Measurements from ENCODE around the gene PIP5K1B. TPM values are rescaled to one million over a fixed set of nuclear protein-coding genes. Genes with fewer than 3 reads are reported as not detected.
A peak's percentile ranks its signal among the peaks of the same experiment; 100 is the strongest.

The PIP5K1B gene
- total RNA-seq, 1 experiment from 2014 or later, result 0.20 TPM

DNA sequence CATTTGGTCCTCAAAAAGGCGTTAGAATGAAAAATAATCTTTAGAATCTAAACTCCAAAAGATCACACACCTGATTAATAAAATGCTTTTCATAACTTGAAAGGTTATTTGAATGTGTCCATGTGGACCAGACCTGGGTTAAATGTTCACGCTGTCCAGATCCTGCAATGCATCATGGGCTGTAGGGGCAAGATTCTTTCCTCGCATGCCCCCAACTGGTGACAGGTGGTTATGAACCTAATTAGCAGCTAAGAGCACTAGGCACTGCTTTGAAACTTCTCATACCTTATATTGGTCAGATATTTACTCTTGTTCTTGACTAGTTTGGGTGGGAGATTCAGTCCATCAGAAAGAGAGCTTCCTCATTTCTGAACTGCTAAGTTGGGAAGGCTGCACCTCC, 19.3 kb upstream of the PIP5K1B start:
- H3K9ac ChIP-seq (ENCODE audit: low read length), result no peak overlapping the region
- H3K27ac ChIP-seq (ENCODE audit: low read depth, low read length), result no peak overlapping the region
- no peaks in the 10 kb centered on the region for H3K79me2 ChIP-seq (ENCODE audit: insufficient read depth, low read length)
- H3K9me3 ChIP-seq (ENCODE audit: control insufficient read depth in 1 of 2, insufficient read depth in 1 of 2, low read depth in 1 of 2, low read length in 2 of 2), result no peaks in the 10 kb centered on the region
- peak overlapping the region; percentile 55 for H2AFZ ChIP-seq (ENCODE audit: low read depth, low read length, poor library complexity, severe bottlenecking)
- peaks cover 5% of the 10 kb centered on the region in 2 experiments; a peak in 2 of 4 replicates for H3K4me1 ChIP-seq (ENCODE audit: control insufficient read depth in 1 of 2, insufficient read depth in 2 of 2, low read length in 2 of 2)
- no peak overlapping the region for H3K4me2 ChIP-seq (ENCODE audit: low read length)
- no TSS peak for BruUV-seq (replicated peaks)
- no peaks in the 10 kb centered on the region for H3K9me2 ChIP-seq (ENCODE audit: insufficient read depth)
- TF ChIP-seq ZNF274 (IDR thresholded peaks at IDR 0.05; ENCODE audit: low read depth, low read length), result no peak
- TF ChIP-seq, protein P1, sequence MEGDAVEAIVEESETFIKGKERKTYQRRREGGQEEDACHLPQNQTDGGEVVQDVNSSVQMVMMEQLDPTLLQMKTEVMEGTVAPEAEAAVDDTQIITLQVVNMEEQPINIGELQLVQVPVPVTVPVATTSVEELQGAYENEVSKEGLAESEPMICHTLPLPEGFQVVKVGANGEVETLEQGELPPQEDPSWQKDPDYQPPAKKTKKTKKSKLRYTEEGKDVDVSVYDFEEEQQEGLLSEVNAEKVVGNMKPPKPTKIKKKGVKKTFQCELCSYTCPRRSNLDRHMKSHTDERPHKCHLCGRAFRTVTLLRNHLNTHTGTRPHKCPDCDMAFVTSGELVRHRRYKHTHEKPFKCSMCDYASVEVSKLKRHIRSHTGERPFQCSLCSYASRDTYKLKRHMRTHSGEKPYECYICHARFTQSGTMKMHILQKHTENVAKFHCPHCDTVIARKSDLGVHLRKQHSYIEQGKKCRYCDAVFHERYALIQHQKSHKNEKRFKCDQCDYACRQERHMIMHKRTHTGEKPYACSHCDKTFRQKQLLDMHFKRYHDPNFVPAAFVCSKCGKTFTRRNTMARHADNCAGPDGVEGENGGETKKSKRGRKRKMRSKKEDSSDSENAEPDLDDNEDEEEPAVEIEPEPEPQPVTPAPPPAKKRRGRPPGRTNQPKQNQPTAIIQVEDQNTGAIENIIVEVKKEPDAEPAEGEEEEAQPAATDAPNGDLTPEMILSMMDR (IDR thresholded peaks at IDR 0.05 in 2 of 3, conservative IDR thresholded peaks at IDR 0.05 in 1 of 3; ENCODE audit: borderline replicate concordance in 1 of 3, insufficient read depth in 1 of 3, low read depth in 2 of 3, low read length in 2 of 3), result peak; percentile 53 to 69 (median 64); a peak in 5 of 6 replicates
- peak; percentile 42 for TF ChIP-seq RAD21 (IDR thresholded peaks at IDR 0.05; ENCODE audit: low read depth)
- no peak for TF ChIP-seq FOSL1 (IDR thresholded peaks at IDR 0.05; ENCODE audit: low read depth)
- TF ChIP-seq SRF (IDR thresholded peaks at IDR 0.05; ENCODE audit: low read depth), result no peak
- TF ChIP-seq TCF7L2 (IDR thresholded peaks at IDR 0.05; ENCODE audit: borderline replicate concordance, extremely low read depth, insufficient read depth, insufficient read length), result no peak
- H4K20me1 ChIP-seq (ENCODE audit: insufficient read depth), result no peaks in the 10 kb centered on the region
- ATAC-seq, result peak; percentile 99
- H3K4me3 ChIP-seq (replicated peaks in 1 of 2; ENCODE audit: low read depth in 1 of 2, low read length in 2 of 2), result no peak overlapping the region
- peaks cover 43% of the 10 kb centered on the region for H3K27me3 ChIP-seq (ENCODE audit: insufficient read depth, low read length)
- ChIA-PET POLR2A (no interaction called here), CTCF (interaction anchor here (1.0 to 1.2 kb wide), 2 partner anchors 10 to 13 kb away, joined by 4 to 5 read pairs; no protein-coding TSS in a partner anchor), RAD21 (ENCODE audit: low non-redundant PET in 1 of 2, low total read pairs in 2 of 2, uncharacterized antibody in 2 of 2, unreplicated experiment in 2 of 2) (no interaction called here)
- H3K36me3 ChIP-seq (ENCODE audit: control insufficient read depth in 1 of 2, insufficient read depth in 2 of 2, low read length in 2 of 2), result no peaks in the 10 kb centered on the region
- intact Hi-C loops (cut with micrococcal nuclease), result loop anchor here (5.0 kb wide), 1 partner anchor 103 kb away; no protein-coding TSS in a partner anchor
- peak; percentile 37 for DNase-seq (ENCODE audit: low read depth, low spot score)

DNA sequence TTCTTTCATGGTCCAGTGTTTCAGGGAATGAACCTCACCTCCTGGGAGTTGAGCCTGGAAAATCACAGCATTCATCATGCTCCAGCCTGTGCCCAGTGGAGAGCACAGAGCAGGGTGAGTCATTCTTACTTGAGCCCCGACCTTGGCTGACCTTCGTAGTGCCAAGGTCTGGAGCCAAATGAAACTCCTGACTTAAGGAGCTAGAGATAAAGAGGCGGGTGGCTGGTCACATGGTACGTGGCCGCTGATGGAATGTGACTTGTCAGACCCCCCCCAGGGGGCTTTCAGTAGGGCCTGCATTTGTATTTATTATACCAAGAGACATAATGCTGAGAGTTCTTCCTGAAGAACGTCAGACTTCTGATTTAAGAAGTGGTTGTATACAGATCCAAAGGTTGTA, 15.0 kb upstream of the PIP5K1B start:
- ATAC-seq, result no peak
- no peak overlapping the region for H3K9ac ChIP-seq (ENCODE audit: low read length)
- ChIA-PET CTCF (no interaction called here), POLR2A (no interaction called here), RAD21 (ENCODE audit: low non-redundant PET in 1 of 2, low total read pairs in 2 of 2, uncharacterized antibody in 2 of 2, unreplicated experiment in 2 of 2) (no interaction called here)
- H2AFZ ChIP-seq (ENCODE audit: low read depth, low read length, poor library complexity, severe bottlenecking), result no peak overlapping the region
- no peaks in the 10 kb centered on the region for H4K20me1 ChIP-seq (ENCODE audit: insufficient read depth)
- intact Hi-C loops (cut with micrococcal nuclease), result no loop called here
- H3K4me2 ChIP-seq (ENCODE audit: low read length), result no peak overlapping the region
- H3K4me1 ChIP-seq (ENCODE audit: control insufficient read depth in 1 of 2, insufficient read depth in 2 of 2, low read length in 2 of 2), result peaks cover 5% of the 10 kb centered on the region in 2 experiments; a peak in 2 of 4 replicates
- H3K36me3 ChIP-seq (ENCODE audit: control insufficient read depth in 1 of 2, insufficient read depth in 2 of 2, low read length in 2 of 2), result no peaks in the 10 kb centered on the region
- no peak overlapping the region for H3K27ac ChIP-seq (ENCODE audit: low read depth, low read length)
- no peak for DNase-seq (ENCODE audit: low read depth, low spot score)
- BruUV-seq (replicated peaks), result no TSS peak
- peaks cover 59% of the 10 kb centered on the region for H3K27me3 ChIP-seq (ENCODE audit: insufficient read depth, low read length)
- H3K4me3 ChIP-seq (replicated peaks in 1 of 2; ENCODE audit: low read depth in 1 of 2, low read length in 2 of 2), result no peak overlapping the region
- no peaks in the 10 kb centered on the region for H3K9me2 ChIP-seq (ENCODE audit: insufficient read depth)
- no peaks in the 10 kb centered on the region for H3K79me2 ChIP-seq (ENCODE audit: insufficient read depth, low read length)
- no peaks in the 10 kb centered on the region for H3K9me3 ChIP-seq (ENCODE audit: control insufficient read depth in 1 of 2, insufficient read depth in 1 of 2, low read depth in 1 of 2, low read length in 2 of 2)
- TF ChIP-seq, protein P1 (IDR thresholded peaks at IDR 0.05 in 2 of 3, conservative IDR thresholded peaks at IDR 0.05 in 1 of 3; ENCODE audit: borderline replicate concordance in 1 of 3, insufficient read depth in 1 of 3, low read depth in 2 of 3, low read length in 2 of 3), result no peak
- TF ChIP-seq, protein P2, sequence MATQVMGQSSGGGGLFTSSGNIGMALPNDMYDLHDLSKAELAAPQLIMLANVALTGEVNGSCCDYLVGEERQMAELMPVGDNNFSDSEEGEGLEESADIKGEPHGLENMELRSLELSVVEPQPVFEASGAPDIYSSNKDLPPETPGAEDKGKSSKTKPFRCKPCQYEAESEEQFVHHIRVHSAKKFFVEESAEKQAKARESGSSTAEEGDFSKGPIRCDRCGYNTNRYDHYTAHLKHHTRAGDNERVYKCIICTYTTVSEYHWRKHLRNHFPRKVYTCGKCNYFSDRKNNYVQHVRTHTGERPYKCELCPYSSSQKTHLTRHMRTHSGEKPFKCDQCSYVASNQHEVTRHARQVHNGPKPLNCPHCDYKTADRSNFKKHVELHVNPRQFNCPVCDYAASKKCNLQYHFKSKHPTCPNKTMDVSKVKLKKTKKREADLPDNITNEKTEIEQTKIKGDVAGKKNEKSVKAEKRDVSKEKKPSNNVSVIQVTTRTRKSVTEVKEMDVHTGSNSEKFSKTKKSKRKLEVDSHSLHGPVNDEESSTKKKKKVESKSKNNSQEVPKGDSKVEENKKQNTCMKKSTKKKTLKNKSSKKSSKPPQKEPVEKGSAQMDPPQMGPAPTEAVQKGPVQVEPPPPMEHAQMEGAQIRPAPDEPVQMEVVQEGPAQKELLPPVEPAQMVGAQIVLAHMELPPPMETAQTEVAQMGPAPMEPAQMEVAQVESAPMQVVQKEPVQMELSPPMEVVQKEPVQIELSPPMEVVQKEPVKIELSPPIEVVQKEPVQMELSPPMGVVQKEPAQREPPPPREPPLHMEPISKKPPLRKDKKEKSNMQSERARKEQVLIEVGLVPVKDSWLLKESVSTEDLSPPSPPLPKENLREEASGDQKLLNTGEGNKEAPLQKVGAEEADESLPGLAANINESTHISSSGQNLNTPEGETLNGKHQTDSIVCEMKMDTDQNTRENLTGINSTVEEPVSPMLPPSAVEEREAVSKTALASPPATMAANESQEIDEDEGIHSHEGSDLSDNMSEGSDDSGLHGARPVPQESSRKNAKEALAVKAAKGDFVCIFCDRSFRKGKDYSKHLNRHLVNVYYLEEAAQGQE (IDR thresholded peaks at IDR 0.05; ENCODE audit: low read depth), result no peak
- TF ChIP-seq TCF7L2 (IDR thresholded peaks at IDR 0.05; ENCODE audit: borderline replicate concordance, extremely low read depth, insufficient read depth, insufficient read length), result no peak

All from HCT116 (cell line).